Stomach (tissue), 4 donors: ENCODE data around the gene GAD1.
A peak's percentile ranks its signal among the peaks of the same experiment; 100 is the strongest.

ENCODE experiments used
- POLR2A ChIP-seq, 4 donors: fragments of 450-650 bp; IDR thresholded peaks; one replicate each; pipeline ENCODE4 v1.6.1; 2016; ENCODE audit warnings: antibody characterized with exemption in 4 of 4, control low read depth in 2 of 4, mild to moderate bottlenecking in 1 of 4, moderate library complexity in 1 of 4
- POLR2AphosphoS5 ChIP-seq, 3 donors: sonication (generic); formaldehyde crosslinking; IDR thresholded peaks; one replicate each; pipeline ENCODE4 v1.6.1; 2016; ENCODE audit warnings: antibody characterized with exemption in 3 of 3
- TF ChIP-seq, protein P1 (sequence below), 7 experiments: fragments of 450-650 bp in 4 of 7; fragments of 200-600 bp in 3 of 7; sonication (generic) in 3 of 7; IDR thresholded peaks; one replicate each; pipeline ENCODE4 v1.5.1; 2016 to 2019; ENCODE audit warnings: antibody characterized with exemption in 7 of 7, control low read depth in 2 of 7, mild to moderate bottlenecking in 1 of 7

DNA sequence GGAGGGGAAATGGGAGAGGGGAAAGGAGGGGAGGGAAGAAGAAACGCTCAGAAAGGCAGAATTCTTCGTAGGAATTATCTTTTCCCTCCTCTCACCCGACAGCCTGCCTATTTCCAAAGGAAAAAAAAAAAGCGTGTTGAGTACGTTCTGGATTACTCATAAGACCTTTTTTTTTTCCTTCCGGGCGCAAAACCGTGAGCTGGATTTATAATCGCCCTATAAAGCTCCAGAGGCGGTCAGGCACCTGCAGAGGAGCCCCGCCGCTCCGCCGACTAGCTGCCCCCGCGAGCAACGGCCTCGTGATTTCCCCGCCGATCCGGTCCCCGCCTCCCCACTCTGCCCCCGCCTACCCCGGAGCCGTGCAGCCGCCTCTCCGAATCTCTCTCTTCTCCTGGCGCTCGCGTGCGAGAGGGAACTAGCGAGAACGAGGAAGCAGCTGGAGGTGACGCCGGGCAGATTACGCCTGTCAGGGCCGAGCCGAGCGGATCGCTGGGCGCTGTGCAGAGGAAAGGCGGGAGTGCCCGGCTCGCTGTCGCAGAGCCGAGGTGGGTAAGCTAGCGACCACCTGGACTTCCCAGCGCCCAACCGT, at the start of gene GAD1:
- TF ChIP-seq POLR2A (IDR thresholded peaks at IDR 0.05) (no peak), POLR2AphosphoS5 (IDR thresholded peaks at IDR 0.05) (peak in 2 of 3 donors; percentile 5 to 38)
- TF ChIP-seq, protein P1, sequence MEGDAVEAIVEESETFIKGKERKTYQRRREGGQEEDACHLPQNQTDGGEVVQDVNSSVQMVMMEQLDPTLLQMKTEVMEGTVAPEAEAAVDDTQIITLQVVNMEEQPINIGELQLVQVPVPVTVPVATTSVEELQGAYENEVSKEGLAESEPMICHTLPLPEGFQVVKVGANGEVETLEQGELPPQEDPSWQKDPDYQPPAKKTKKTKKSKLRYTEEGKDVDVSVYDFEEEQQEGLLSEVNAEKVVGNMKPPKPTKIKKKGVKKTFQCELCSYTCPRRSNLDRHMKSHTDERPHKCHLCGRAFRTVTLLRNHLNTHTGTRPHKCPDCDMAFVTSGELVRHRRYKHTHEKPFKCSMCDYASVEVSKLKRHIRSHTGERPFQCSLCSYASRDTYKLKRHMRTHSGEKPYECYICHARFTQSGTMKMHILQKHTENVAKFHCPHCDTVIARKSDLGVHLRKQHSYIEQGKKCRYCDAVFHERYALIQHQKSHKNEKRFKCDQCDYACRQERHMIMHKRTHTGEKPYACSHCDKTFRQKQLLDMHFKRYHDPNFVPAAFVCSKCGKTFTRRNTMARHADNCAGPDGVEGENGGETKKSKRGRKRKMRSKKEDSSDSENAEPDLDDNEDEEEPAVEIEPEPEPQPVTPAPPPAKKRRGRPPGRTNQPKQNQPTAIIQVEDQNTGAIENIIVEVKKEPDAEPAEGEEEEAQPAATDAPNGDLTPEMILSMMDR (IDR thresholded peaks at IDR 0.05) = no peak
